ENCODE results near the gene NAGK. TPM values are rescaled to one million over a fixed set of nuclear protein-coding genes. Genes with fewer than 3 reads are reported as not detected.

Gene NAGK
- total RNA-seq (2022; extraction: Qiagen RNA extraction; ENCODE audit: low read depth) = 55.8 to 87.6 TPM (median 78.4 TPM) in 5 replicates

DNA sequence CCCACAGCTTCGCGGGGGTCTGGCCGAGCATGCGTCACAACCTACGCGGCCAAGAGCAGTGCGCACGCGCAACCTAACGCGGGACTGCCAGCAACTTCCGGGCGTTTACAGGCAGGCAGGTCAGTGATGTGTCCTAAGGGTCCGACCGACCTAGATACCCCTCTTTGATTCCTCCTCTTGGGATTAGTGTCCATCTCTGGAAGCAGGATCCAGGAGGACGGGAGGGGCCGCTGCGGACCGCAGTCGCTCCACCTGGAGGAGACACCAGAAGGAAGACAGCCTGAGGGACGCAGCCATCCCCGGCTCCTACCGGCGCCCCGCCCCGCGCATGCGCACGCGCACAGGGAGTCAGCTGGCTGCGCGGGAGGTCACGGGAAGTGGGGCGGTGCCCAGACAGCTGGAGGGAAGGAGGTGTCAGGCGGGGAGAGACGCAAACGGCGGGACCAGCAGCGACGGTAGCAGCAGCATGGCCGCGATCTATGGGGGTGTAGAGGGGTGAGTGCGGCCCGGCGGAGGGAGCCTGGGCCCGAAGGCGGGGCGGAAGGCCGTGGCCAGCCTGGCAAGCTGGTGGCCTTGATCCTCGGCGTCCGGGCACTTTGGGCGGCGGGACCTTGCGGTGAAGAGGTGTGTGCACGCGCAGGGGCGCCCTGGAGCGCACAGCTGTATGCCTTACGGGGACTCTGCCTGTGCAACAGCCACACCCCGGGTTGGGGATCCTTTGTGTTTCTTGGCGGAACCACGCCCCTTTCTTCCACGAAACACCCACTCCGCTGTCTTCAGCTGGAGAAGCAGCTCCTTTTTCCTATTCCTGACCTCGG lies at the start of gene NAGK:
Gene NAGK, plus strand, starts transcription at position 431 of the 818 bp plus-strand sequence. Its CDS starts 36 bp downstream, at position 467.

Other genes with a start within 250 kb of the NAGK start
- gene CLEC4F, start 248.0 kb upstream of the NAGK start, total RNA-seq (2022; extraction: Qiagen RNA extraction; ENCODE audit: low read depth) = not detected in 5 replicates
- gene CD207, start 232.8 kb upstream of the NAGK start, total RNA-seq (2022; extraction: Qiagen RNA extraction; ENCODE audit: low read depth) = not detected in 5 replicates
- 3.1 to 5.6 TPM (median 4.6 TPM) in 5 replicates for gene VAX2, start 168.1 kb upstream of the NAGK start, total RNA-seq (2022; extraction: Qiagen RNA extraction; ENCODE audit: low read depth)
- 1.6 to 3.8 TPM (median 1.8 TPM) in 5 replicates for gene ATP6V1B1, start 132.7 kb upstream of the NAGK start, total RNA-seq (2022; extraction: Qiagen RNA extraction; ENCODE audit: low read depth)
- gene ANKRD53, start 90.0 kb upstream of the NAGK start, total RNA-seq (2022; extraction: Qiagen RNA extraction; ENCODE audit: low read depth) = 0.06 to 0.34 TPM (median 0.07 TPM) in 3 of 5 replicates, not detected in the others
- 82.7 to 91.3 TPM (median 87.3 TPM) in 5 replicates for gene TEX261, start 73.8 kb upstream of the NAGK start, total RNA-seq (2022; extraction: Qiagen RNA extraction; ENCODE audit: low read depth)
- 10.1 to 12.2 TPM (median 11.0 TPM) in 5 replicates for gene MCEE, start 61.6 kb downstream of the NAGK start, total RNA-seq (2022; extraction: Qiagen RNA extraction; ENCODE audit: low read depth)
- gene MPHOSPH10, start 62.0 kb downstream of the NAGK start, total RNA-seq (2022; extraction: Qiagen RNA extraction; ENCODE audit: low read depth) = 39.8 to 45.5 TPM (median 43.1 TPM) in 5 replicates
- gene PAIP2B, start 158.5 kb downstream of the NAGK start, total RNA-seq (2022; extraction: Qiagen RNA extraction; ENCODE audit: low read depth) = 0.24 to 0.44 TPM (median 0.43 TPM) in 5 replicates

Measured in A549 treated with DMSO at 1 μM for 4 hours (cell line).